Tongue (tissue), 2 donors: ENCODE results near the gene SEZ6L. TPM values are rescaled to one million over a fixed set of nuclear protein-coding genes. Genes with fewer than 3 reads are reported as not detected.

Source experiments
- DNase-seq: peaks from one replicate; pipeline ENCODE4 v3.0.0-alpha.2; 2015
- total RNA-seq: library from RNA; depleted of rRNA; stranded (reverse); fragments of >200 nt; gene quantifications from one replicate; pipeline ENCODE4 v1.2.3, GENCODE V29; 2014

The SEZ6L gene
- total RNA-seq, 1 donor from 2014 or later: 0.92 TPM

GRCh38 chr22:26336773-26337172 is 167.5 kb downstream of the SEZ6L start:
- DNase-seq: no peak

- no peak for DNase-seq
Measured at GRCh38 chr22:26339755-26340154, 170.5 kb downstream of the SEZ6L start.

- DNase-seq: no peak
Measured at GRCh38 chr22:26342745-26343410, 173.6 kb downstream of the SEZ6L start.

- no peak for DNase-seq
Measured at GRCh38 chr22:26345496-26345895, 176.2 kb downstream of the SEZ6L start.

- DNase-seq: no peak
Measured at GRCh38 chr22:26348810-26349526, 179.7 kb downstream of the SEZ6L start.

- DNase-seq: no peak
Measured at GRCh38 chr22:26354707-26355106, 185.4 kb downstream of the SEZ6L start.

GRCh38 chr22:26357281-26357680 is 188.0 kb downstream of the SEZ6L start:
- DNase-seq: no peak

GRCh38 chr22:26357813-26358212 is 188.6 kb downstream of the SEZ6L start:
- no peak for DNase-seq

GRCh38 chr22:26359156-26359555 is 189.9 kb downstream of the SEZ6L start:
- no peak for DNase-seq

DNA sequence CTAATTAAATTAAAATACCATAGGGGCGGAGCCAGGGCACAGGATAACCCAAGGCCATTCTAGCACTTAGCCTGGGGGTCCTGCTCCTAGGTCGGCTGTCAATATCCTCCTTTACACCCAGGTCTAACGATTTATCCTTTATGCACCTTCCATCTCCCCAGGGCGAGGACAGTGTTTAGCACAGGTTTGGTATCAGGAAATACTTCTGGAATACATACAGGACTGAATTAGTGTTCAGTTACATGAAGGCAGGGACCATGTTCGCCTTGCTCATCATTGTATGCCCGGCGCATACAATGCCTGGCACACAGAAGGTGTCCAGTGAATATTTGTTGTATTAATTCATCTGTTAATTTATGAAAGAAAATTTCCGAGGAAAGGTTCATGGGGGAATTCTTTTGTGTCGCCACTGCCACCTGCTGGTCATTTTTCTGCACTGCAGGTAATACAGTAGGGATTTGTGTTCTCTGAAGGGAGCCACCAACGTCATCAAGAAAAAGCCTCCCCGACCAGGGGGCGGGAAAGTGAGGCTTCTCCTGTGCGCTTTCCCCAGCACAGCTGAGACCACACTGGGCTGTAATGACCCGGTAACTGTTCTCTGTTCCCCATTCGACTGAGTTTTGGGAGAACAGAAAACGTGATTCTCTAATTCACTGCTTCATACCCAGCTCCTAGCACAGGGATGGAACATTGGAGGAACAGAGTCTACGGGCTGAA is 191.1 kb downstream of the SEZ6L start:
- DNase-seq: peak; percentile 86

DNA sequence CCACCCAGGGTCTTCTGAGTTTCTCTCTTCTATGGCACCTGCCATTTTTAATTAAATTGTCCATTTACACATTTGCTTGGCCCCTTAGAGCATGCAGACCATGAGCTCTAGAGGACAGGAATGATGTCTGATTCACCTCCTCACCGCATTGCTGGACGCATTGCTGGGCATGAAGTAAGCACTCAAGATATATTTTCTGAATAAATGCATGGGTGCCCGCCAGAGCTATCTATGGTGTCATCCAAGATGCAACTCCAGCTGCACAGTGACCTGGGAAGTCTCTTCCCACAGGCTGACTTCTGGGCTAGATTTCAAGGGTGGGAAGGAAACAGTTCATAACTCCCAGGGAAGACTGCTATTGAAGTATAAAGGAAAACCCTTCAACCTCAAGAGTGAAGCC is 193.2 kb downstream of the SEZ6L start:
- DNase-seq: no peak

DNA sequence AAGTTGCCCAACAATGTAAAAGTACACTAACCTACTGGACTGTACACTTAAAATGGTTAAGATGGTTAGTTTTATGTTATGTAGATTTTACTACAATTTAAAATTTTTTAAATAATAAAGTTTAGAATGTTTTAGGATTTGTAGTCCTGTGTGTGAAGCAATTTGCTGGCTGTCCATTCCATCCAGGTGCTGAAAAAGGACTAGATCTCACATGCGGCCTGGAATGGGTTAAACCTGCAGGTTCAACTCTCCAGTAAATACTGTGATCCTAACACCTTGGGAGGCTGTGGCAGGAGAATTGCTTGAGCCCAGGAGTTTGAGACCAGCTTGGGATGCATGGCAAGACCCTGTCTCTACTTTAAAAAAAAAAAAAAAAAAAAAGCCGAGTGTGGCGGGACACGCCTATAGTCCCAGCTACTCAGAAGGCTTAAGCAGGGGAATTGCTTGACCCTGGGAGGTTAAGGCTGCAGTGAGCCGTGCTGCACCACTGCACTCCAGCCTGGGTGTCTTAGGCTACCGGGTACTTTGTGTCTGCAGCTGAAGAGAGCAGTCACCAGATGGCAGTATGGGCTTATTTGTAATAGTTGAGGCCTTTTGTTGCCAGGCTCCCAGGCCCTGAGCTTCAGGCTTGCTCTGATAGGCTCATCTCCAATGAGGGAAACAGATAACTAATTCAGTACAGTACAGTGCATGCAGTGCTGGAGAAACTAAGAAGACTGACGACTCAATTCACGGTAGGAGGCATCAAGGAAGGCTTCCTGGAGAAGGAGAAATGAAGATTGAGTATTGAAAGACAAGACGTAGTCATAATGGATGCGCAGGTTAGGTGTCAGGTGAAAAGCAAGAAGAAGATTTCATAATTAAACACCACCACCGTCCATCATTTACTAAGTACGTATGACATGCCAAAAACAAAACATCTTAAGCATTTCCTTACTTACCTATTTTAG is 195.1 kb downstream of the SEZ6L start:
- DNase-seq: peak; percentile 87

DNA sequence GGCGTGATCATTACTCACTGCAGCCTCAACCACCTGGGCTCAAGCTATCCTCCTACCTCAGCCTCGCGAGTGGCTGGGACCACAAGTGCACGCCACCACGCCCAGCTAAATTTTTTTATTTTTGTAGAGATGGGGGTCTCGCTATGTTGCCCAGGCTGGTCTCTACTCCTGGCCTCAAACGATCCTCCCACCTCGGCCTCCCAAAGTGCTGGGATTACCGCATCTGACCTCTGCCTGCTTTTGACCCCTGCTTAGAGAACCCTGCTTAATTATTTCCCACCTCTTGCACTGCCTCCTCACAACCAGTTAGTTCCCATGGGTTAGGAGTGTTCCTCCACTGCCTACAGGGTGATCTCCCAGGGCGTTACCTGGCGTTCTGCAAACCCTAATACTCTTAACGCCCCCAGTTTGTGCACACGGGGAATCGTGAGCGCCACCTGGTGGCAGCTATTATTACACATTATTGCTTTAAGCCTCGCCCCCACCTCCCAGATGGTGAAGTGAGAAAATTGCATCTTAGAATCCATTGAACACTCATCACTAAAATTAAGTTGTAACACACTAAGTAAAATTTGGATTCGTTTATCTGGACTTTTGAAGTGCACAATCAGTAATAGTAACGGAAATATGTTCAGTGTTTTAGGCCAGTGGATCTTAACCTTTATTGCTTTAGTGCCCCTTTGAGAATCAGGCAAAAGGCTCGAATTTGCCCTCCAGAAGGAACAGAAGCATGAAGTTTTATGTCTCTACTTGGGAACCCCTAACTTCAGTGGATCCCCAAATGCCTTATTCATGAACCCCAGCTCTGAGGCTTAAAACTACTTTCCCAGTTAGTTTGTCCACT is 198.4 kb downstream of the SEZ6L start:
- DNase-seq: peak; percentile 69

DNA sequence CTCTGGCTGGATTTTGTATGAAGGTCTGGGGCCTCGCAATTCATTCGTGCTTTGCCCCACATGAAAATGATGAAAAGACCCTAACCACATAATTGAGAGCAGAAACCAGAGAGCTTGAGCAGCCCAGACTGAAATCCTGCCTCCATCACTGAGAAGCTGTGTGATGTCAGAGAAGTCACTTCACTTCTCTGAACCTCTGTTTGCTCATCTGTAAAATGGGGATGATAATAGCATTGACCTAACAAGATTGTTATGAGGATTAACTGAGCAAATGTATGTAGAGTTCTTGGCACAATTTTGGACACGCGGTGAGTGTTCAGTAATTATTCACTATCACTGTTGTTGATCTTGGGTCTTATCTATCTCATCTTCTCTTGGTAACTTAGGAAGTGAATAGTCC is 203.6 kb downstream of the SEZ6L start:
- no peak for DNase-seq

- peak; percentile 64 for DNase-seq
Measured at GRCh38 chr22:26374391-26375026, 205.2 kb downstream of the SEZ6L start.

DNA sequence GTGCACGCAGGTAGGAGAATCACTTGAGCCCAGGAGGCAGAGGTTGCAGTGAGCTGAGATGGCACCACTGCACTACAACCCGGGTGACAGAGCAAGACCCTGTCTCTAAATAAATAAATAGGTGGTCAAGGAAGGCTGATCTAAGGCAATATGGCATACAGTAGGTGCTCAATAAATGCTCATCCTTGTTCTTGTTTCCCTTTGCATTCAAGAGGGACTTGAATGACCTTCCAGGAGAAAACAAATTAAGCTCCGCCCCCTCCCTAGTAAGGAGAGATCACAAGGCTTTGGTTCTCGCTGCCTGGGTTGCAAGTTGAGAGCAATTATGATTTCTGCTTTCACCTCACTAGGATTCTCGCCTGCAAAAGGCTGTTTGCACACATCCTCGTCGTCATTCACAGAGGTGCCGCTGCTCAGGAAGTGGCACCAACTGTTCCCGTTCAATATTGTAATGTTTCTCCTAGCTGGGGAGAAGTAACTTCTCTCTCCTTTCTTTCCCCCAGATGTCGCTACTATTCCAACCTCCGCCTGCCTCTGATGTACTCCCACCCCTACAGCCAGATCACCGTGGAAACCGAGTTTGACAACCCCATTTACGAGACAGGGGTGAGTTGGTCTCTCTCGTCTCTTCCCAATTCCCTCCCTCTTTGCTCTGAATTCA is 208.0 kb downstream of the SEZ6L start:
- peak; percentile 44 for DNase-seq

- DNase-seq: peak; percentile 68
Measured at GRCh38 chr22:26380072-26380830, 211.0 kb downstream of the SEZ6L start.

GRCh38 chr22:26382782-26383181 is 213.5 kb downstream of the SEZ6L start:
- DNase-seq: no peak

DNA sequence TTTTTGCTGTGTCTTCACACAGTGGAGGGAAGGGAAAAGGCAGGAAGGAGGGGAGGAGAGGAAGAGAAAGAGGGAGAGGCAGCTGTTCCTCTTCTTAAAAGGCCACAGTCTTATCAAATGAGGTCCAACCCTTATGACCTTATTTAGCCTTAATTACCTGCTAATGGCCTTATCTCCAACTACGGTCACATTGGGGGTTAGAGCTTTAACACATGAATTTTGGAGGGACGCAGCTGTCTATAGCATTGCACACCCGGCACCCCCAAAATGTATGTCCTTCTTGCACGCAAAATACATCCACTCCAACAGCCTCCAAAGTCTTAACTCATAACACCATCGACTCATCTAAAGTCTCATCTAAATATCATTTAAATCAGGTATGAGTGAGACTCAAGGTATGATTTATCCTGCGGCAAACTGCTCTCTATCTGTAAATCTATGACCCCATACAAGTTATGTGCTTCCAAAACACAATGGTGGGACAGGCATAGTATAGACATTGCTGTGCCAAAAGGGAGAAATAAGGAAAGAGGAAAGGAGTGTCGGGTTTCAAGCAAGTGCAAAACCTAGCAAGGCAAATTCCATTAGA is 214.8 kb downstream of the SEZ6L start:
- DNase-seq: no peak
